GM12801 (cell line): ENCODE results near the gene SNRPN.

Experiments used
- TF ChIP-seq, protein P1 (sequence below): IDR thresholded peaks from one replicate; pipeline ENCODE4 v1.5.1; 2011; ENCODE audit warnings: control low read depth; ENCODE audit not compliant: insufficient read length; ENCODE audit errors: extremely low read depth

SNRPN gene

DNA sequence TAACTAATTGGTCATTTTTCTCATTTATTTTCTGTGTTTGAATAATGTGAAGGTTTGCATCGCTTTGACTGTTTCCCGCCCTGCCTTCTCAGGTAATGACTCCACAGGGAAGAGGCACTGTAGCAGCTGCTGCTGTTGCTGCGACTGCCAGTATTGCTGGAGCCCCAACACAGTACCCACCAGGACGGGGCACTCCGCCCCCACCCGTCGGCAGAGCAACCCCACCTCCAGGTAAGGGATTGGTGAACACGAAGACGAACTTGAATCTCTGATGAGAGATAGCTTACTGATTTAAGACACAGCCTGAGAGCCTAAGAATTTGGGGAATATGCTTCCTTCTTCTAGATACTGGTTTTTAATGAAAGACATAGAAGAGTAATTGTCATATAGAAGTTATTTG, 22.9 kb downstream of the SNRPN start:
- TF ChIP-seq, protein P1, sequence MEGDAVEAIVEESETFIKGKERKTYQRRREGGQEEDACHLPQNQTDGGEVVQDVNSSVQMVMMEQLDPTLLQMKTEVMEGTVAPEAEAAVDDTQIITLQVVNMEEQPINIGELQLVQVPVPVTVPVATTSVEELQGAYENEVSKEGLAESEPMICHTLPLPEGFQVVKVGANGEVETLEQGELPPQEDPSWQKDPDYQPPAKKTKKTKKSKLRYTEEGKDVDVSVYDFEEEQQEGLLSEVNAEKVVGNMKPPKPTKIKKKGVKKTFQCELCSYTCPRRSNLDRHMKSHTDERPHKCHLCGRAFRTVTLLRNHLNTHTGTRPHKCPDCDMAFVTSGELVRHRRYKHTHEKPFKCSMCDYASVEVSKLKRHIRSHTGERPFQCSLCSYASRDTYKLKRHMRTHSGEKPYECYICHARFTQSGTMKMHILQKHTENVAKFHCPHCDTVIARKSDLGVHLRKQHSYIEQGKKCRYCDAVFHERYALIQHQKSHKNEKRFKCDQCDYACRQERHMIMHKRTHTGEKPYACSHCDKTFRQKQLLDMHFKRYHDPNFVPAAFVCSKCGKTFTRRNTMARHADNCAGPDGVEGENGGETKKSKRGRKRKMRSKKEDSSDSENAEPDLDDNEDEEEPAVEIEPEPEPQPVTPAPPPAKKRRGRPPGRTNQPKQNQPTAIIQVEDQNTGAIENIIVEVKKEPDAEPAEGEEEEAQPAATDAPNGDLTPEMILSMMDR: no peak

DNA sequence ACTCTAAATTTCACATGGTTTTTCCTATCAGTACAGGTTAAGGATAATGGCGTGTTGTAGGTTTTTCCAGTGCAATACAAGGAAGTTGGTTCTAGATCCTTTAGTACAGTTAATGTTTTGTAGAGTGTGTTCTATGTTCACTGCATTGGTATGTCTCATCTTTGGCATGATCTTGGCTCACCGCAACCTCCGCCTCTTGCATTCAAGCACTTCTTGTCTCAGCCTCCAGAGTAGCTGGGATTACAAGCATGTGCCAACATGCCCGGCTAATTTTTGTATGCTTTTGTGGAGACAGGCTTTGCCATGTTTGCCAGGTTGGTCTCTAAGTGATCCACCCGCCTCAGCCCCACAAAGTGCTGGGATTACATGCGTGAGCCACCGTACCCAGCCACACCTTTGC, 30.4 kb downstream of the SNRPN start:
- TF ChIP-seq, protein P1: no peak

DNA sequence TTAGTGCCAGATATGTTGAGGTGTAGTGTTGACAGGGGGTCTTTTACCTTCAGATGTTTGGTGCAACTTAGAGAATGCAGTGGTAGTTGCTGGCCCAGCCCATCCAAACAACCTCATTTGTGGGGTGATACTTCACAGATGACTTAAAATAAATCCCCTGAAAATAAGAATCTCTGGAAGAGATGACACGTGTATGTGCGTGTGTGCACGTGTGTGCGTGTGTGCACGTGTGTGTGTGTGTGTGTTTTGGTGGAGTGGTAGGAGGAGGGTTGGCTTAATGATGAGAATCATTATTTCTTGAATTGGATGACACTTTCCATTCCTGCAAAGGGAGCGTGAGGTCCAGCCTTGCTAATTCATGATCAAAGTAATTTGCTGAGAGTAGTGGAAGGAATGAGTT, 31.9 kb downstream of the SNRPN start:
- TF ChIP-seq, protein P1: no peak

DNA sequence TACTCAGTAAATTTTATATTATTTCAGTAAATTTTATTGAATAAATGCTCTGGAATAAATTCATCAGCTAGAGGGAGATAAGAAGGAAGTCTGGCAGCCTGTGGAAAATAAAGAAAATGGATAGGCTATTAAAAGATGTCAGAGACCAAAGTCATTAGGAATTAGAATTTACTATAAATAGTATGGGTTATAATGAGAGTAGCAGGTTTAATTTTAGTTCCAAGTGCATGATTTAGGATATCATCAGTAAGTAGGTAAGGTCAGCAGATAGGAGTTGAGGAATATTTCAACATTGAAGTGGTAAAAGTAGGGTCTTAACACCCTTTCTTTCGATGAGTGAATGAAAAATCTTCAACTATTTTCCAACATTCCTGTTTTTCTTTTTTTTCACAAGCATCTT, 64.6 kb downstream of the SNRPN start:
- TF ChIP-seq, protein P1: no peak

GRCh38 chr15:25022233-25022632, 67.4 kb downstream of the SNRPN start:
- TF ChIP-seq, protein P1: no peak
